ENCODE results near the gene HBB. TPM values are rescaled to one million over a fixed set of nuclear protein-coding genes. Genes with fewer than 3 reads are reported as not detected.

The HBB gene
- total RNA-seq, 1 donor from 2014 or later: not detected

Other genes starting within 250 kb of the HBB start
- gene OR51L1, start 232.2 kb downstream of the HBB start, total RNA-seq (ENCODE audit: unreplicated experiment): not detected
- gene OR52J3, start 180.5 kb downstream of the HBB start, total RNA-seq (ENCODE audit: unreplicated experiment): not detected
- gene OR52E2, start 167.4 kb downstream of the HBB start, total RNA-seq (ENCODE audit: unreplicated experiment): not detected
- not detected for gene OR52E1, start 157.5 kb downstream of the HBB start, total RNA-seq (ENCODE audit: unreplicated experiment)
- not detected for gene OR52A5, start 88.7 kb downstream of the HBB start, total RNA-seq (ENCODE audit: unreplicated experiment)
- gene OR52A1, start 72.3 kb downstream of the HBB start, total RNA-seq (ENCODE audit: unreplicated experiment): 0.03 TPM
- not detected for gene OR51V1, start 26.4 kb downstream of the HBB start, total RNA-seq (ENCODE audit: unreplicated experiment)
- gene HBD, start 7.4 kb upstream of the HBB start, total RNA-seq (ENCODE audit: unreplicated experiment): not detected
- not detected for gene HBG1, start 22.8 kb upstream of the HBB start, total RNA-seq (ENCODE audit: unreplicated experiment)
- gene HBG2, start 27.7 kb upstream of the HBB start, total RNA-seq (ENCODE audit: unreplicated experiment): 0.82 TPM
- gene HBE1, start 42.9 kb upstream of the HBB start, total RNA-seq (ENCODE audit: unreplicated experiment): not detected
- gene OR51B4, start 74.9 kb upstream of the HBB start, total RNA-seq (ENCODE audit: unreplicated experiment): 0.49 TPM
- not detected for gene OR51B2, start 97.2 kb upstream of the HBB start, total RNA-seq (ENCODE audit: unreplicated experiment)
- gene OR51B5, start 116.5 kb upstream of the HBB start, total RNA-seq (ENCODE audit: unreplicated experiment): 0.82 TPM
- not detected for gene OR51B6, start 124.4 kb upstream of the HBB start, total RNA-seq (ENCODE audit: unreplicated experiment)
- gene OR51M1, start 156.7 kb upstream of the HBB start, total RNA-seq (ENCODE audit: unreplicated experiment): not detected
- not detected for gene OR51Q1, start 195.0 kb upstream of the HBB start, total RNA-seq (ENCODE audit: unreplicated experiment)
- 1.2 TPM for gene OR51I1, start 214.4 kb upstream of the HBB start, total RNA-seq (ENCODE audit: unreplicated experiment)
- not detected for gene OR51I2, start 222.3 kb upstream of the HBB start, total RNA-seq (ENCODE audit: unreplicated experiment)

Data from endothelial cell (in vitro differentiated cells).